ENCODE data around the gene TIMM50.

TIMM50 gene

DNA sequence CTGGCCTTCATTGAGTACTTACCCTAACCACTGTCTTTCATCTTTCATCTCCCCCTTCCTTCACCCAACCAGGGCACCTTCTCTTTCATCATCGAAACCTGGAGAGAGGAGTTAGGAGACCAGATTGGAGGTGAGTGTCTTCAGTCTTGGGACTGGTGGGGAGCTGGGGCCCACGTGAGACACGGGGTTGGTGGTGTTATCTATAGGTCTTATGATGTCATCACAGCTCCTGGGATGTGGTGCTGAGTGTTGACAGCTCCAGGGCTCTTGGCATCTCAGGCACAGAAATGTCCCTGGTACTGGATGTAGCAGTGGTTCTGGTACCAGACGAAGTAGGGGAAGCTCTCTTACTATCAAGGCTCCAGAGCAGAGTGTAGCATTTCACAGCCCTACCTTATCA is 19.9 kb downstream of the TIMM50 start:
- no peak for DNase-seq (ENCODE audit: low spot score)

DNA sequence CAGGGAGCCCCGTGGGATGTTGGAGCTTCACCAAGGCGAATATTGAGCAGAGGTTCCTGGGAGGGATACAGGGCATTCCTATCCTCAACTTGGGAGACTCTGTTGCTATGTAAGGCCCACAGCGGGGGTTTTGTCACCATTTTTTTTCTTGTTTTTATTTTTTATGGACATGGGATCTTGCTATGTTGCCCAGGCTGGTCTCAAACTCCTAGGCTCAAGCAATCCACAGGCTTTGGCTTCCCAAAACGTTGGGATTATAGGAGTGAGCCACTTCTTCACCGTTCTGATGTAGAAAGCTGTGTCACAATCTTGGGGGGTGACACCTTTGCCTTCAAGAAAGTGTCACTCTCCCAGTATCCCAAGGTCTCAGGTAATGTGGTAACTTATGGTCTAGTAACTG is 20.7 kb downstream of the TIMM50 start:
- no peak for DNase-seq (ENCODE audit: low spot score)

DNA sequence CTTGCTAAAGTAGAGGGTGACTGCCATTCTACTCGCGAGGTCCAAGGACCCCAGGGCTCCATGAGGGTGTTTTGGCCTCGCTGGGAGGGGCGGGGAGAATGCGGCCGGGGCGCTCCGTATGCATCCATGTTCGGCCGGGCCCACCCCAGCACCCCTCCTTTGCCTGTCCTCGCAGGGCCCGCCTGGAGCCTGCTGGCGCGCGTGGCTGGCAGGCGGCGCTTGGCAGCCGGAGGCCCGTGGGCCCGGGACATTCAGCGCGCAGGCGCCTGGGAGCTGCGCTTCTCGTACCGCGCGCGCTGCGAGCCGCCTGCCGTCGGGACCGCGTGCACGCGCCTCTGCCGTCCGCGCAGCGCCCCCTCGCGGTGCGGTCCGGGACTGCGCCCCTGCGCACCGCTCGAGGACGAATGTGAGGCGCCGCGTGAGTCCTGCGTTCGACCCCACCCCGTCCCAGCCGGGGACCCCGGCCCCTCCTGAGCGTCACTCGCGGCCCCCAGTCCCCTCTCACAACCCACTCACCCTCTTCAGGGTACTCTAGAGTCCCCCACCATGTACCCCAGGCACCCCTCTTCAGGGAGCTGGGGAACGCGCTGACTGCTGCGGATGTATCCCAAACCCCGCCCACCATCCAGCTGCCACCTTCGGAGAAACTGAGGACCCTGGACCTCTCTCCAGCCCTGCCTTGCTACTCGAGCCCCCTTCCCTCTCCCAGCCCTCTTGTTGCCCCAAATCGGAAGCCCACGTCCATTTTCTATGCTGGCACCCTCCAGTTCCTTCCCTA is 22.2 kb downstream of the TIMM50 start:
- DNase-seq (ENCODE audit: low spot score), result peak; percentile 96

DNA sequence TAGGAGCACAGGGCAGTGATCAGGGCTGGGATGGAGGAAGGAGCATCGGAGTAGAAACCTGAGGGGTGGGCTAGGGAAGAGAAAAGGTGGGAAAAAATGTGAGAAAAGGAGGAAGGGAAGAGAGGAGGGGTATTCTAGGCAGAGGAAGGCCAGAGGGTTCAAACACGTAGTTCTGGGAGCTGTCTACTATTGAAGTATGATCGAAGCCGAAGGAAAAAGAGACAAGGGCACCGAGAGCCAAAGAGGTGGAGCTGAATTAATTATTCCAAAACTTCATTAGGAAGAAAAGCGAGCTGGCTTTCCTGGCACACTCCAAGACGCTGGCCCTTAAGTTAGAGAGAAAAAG is 25.9 kb downstream of the TIMM50 start:
- no peak for DNase-seq (ENCODE audit: low spot score)

GRCh38 chr19:39506944-39507714 is 26.5 kb downstream of the TIMM50 start:
- DNase-seq (ENCODE audit: low spot score), result no peak

DNA sequence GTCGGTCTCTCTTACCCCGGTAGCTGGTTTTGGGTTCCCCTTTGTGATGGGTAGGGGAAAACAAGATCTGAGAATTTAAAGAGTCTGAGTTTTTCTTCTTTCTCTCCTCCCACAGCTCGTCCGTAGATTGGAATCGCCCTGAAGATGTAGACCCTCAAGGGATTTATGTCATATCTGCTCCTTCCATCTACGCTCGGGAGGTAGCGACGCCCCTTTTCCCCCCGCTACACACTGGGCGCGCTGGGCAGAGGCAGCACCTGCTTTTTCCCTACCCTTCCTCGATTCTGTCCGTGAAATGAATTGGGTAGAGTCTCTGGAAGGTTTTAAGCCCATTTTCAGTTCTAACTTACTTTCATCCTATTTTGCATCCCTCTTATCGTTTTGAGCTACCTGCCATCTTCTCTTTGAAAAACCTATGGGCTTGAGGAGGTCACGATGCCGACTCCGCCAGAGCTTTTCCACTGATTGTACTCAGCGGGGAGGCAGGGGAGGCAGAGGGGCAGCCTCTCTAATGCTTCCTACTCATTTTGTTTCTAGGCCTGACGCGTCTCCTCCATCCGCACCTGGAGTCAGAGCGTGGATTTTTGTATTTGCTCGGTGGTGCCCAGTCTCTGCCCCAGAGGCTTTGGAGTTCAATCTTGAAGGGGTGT is 27.2 kb downstream of the TIMM50 start:
- DNase-seq (ENCODE audit: low spot score), result no peak

- no peak for DNase-seq (ENCODE audit: low spot score)
Measured at GRCh38 chr19:39508629-39509028, 28.0 kb downstream of the TIMM50 start.

GRCh38 chr19:39509233-39509632 is 28.6 kb downstream of the TIMM50 start:
- DNase-seq (ENCODE audit: low spot score), result no peak

GRCh38 chr19:39512988-39513387 is 32.4 kb downstream of the TIMM50 start:
- no peak for DNase-seq (ENCODE audit: low spot score)

- no peak for DNase-seq (ENCODE audit: low spot score)
Measured at GRCh38 chr19:39514840-39515550, 34.4 kb downstream of the TIMM50 start, which contains the start of gene SELENOV. Gene SELENOV, plus strand, starts transcription at chr19:39515139. Its CDS starts 74 bp downstream, at chr19:39515213.

GRCh38 chr19:39515551-39516191 is 35.0 kb downstream of the TIMM50 start:
- DNase-seq (ENCODE audit: low spot score), result no peak

- no peak for DNase-seq (ENCODE audit: low spot score)
Measured at GRCh38 chr19:39516270-39516669, 35.6 kb downstream of the TIMM50 start.

DNA sequence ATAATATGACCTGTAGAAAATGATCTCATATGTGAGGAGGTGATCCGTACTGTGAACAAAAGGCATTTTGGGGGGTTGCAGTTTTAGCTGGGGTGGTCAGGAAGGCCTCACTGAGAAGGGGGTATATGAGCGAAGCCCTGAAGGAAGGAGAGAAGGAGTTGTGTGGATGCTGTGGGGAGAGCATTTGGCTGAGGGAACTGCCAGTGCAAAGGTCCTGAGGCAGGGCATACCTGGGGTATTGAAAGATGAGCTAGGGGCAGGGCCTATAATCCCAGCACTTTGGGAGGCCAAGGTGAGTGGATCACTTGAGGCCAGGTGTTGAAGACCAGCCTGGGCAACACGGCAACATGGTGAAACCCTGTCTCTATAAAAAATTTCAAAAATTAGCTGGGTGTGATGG is 36.8 kb downstream of the TIMM50 start:
- DNase-seq (ENCODE audit: low spot score), result no peak

GRCh38 chr19:39518458-39518857 is 37.8 kb downstream of the TIMM50 start:
- no peak for DNase-seq (ENCODE audit: low spot score)

DNA sequence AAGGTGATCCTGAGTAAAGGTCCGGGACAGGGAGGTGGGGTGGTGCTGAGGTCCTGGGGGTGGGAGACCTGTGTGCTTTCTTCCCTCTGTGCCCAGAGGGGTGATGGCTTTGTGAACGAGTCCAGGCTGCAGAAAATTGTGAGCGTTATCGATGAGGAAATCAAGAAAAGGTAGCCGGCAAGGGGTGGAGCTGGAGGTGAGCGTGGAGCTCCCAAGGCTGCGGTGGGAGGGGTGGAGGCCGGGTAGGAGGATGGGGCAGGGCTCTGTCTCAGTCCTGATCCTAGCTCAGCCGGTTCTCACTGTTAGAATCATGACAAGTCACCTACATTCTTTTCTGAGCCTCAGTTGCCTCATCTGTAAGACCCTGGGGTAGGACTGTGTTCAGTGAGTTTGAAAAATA is 38.3 kb downstream of the TIMM50 start:
- DNase-seq (ENCODE audit: low spot score), result no peak

DNA sequence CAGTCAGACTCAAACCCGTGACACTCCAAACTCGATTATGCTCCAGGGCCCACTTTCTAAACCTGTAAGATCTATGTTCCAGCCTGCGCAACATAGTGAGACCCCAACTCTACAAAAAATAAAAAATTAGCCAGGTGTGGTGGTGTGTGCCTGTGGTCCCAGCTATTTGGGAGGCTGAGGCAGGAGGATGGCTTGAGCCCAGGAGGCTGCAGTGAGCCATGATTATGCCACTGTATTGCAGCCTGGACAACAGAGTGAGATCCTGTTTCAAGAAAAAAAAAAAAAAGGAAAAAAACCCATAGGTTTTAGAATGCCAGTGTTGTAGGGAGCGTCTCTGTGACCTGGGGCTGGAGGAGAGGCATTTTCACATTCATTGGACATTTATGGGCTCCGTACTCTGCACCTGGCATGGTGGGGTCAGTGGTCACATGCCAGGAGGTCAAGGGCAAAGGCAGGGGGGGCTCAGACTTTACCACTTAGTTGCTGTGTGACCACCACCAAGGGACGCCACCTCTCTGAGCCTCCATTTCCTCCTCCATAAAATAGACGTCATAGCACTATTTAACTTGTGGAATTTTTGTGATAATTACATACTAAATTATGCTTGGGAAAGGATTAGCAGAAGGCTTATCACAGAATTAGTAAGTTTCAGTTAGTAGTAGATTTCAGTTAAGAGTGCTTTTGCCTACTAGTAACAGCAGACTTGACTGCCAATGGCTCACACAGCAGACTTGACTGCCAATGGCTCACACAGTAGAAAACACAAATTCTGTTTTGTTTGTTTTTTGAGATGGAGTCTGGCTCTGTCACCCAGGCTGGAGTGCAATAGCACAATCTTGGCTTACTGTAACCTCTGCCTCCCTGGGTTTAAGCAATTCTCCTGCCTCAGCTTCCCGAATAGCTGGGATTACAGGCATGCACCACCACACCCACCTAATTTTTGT is 40.2 kb downstream of the TIMM50 start:
- no peak for DNase-seq (ENCODE audit: low spot score)

GRCh38 chr19:39524495-39524894 is 43.9 kb downstream of the TIMM50 start:
- no peak for DNase-seq (ENCODE audit: low spot score)

- no peak for DNase-seq (ENCODE audit: low spot score)
Measured at GRCh38 chr19:39525205-39525604, 44.6 kb downstream of the TIMM50 start.

DNA sequence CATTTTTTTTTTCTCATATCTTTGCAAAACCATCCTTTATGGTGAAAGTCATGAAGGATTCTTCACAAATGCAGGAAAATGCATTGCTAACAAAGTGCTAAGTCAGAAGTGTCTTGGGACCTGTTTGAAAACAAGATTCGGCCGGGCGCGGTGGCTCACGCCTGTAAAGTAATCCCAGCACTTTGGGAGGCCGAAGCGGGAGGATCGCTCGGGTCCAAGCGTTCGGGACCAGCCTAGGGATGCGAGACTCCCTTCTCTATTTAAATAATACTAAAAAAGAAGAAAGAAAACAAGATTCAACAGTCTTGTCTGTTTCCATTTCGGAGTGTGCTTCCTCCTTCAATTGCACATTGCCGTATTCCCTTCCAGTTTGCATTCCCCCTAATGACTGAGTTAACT is 51.2 kb downstream of the TIMM50 start:
- no peak for DNase-seq (ENCODE audit: low spot score)

DNA sequence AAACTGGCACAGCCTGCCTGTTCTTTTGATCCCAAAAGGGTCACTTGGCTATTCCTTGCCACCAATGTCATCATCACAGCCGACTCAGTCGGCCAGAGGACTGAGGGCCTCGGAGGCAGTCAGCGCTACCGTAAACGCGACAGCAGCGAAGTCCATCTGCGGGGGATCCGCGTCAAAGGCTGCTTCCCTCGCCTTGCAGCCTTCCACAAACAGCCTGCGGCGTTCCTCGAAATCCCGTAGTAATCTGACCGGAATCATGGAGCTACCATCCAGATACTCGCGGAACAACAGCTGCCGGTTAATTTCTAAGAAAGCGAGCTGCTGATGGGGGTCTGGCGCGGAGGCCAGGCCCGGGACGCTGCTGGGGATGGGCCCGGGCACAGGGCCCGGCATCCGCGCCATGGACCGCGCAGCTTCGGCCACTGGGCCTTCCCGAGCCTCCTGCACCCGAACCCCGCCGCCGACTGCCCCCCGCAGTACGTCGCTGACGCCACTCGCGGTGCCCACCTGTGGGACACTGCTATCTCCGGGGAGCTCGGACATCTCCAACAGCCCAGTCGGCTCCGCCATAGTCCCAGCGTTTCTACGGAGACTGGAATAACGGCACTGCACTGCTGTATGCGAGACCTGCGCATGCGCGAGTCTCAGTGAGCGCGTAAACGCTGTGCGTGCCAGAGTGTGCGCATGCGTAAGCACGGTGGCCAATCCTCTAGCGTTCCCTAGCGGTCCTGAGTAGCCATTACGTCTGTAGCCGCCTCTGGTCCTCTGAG is 51.8 kb downstream of the TIMM50 start, which contains the start of gene EID2B:
Gene EID2B, minus strand, starts transcription at position 620 of the 770 bp plus-strand sequence. Its CDS starts 50 bp downstream, at position 570.
- peak; percentile 98 for DNase-seq (ENCODE audit: low spot score)

Measured in HuH-7 (cell line).